Hepatocyte (in vitro differentiated cells): ENCODE measurements around the gene TTC38. TPM values are rescaled to one million over a fixed set of nuclear protein-coding genes. Genes with fewer than 3 reads are reported as not detected.

Source experiments
- DNase-seq: peaks from one replicate; pipeline ENCODE4 v3.0.0-alpha.2; 2016; ENCODE audit warnings: low spot score
- H2AFZ ChIP-seq: fragments of 200-600 bp; sonication (generic); 2 replicates; pipeline ENCODE4 v1.6.0; 2016; ENCODE audit warnings: antibody characterized with exemption, mild to moderate bottlenecking
- H3K27ac ChIP-seq: fragments of 200-600 bp; sonication (generic); 2 replicates; pipeline ENCODE4 v1.5.1; 2016; ENCODE audit warnings: mild to moderate bottlenecking
- H3K27me3 ChIP-seq: fragments of 200-600 bp; sonication (generic); 2 replicates; pipeline ENCODE4 v1.6.1; 2016
- H3K36me3 ChIP-seq: fragments of 200-600 bp; sonication (generic); replicated peaks from 2 replicates; pipeline ENCODE4 v1.5.1; 2016; ENCODE audit warnings: low read depth; ENCODE audit not compliant: insufficient read depth
- H3K4me1 ChIP-seq: fragments of 200-600 bp; sonication (generic); 2 replicates; pipeline ENCODE4 v1.5.1; 2016; ENCODE audit warnings: mild to moderate bottlenecking, moderate library complexity; ENCODE audit not compliant: insufficient read depth
- H3K4me2 ChIP-seq: fragments of 200-600 bp; sonication (generic); 2 replicates; pipeline ENCODE4 v1.6.0; 2016
- H3K4me3 ChIP-seq: fragments of 200-600 bp; sonication (generic); 2 replicates; pipeline ENCODE4 v1.5.1; 2016; ENCODE audit warnings: mild to moderate bottlenecking
- H3K79me2 ChIP-seq: fragments of 200-600 bp; sonication (generic); 2 replicates; pipeline ENCODE4 v1.6.0; 2017; ENCODE audit warnings: mild to moderate bottlenecking
- H3K9me2 ChIP-seq: fragments of 200-600 bp; sonication (generic); replicated peaks from 2 replicates; pipeline ENCODE4 v1.6.0; 2017; ENCODE audit warnings: mild to moderate bottlenecking; ENCODE audit not compliant: insufficient read depth
- H3K9me3 ChIP-seq: fragments of 200-600 bp; sonication (generic); 2 replicates; pipeline ENCODE4 v1.5.1; 2016; ENCODE audit warnings: low read depth, mild to moderate bottlenecking
- H4K20me1 ChIP-seq: fragments of 200-600 bp; sonication (generic); 2 replicates; pipeline ENCODE4 v1.6.0; 2016; ENCODE audit warnings: mild to moderate bottlenecking; ENCODE audit not compliant: insufficient read depth, poor library complexity, severe bottlenecking
- CTCF ChIP-seq: fragments of 200-600 bp; sonication (generic); IDR thresholded peaks from 2 replicates; pipeline ENCODE4 v1.5.1; 2016; ENCODE audit warnings: antibody characterized with exemption, mild to moderate bottlenecking; ENCODE audit not compliant: poor library complexity
- EZH2 ChIP-seq: fragments of 200-600 bp; sonication (generic); IDR thresholded peaks from 2 replicates; pipeline ENCODE4 v1.6.1; 2016; ENCODE audit warnings: antibody characterized with exemption, mild to moderate bottlenecking, borderline replicate concordance
- EZH2phosphoT487 ChIP-seq: fragments of 200-600 bp; sonication (generic); IDR thresholded peaks from one replicate; pipeline ENCODE4 v1.6.1; 2018; ENCODE audit warnings: antibody characterized with exemption, mild to moderate bottlenecking, low read depth, moderate library complexity; ENCODE audit not compliant: unreplicated experiment, severe bottlenecking
- WGBS: methylation state at CpG from one replicate; pipeline ENCODE4 v1.1.6; 2016; ENCODE audit warnings: low lambda C conversion rate; ENCODE audit errors: missing lambda C conversion rate; 5-methylcytosine and 5-hydroxymethylcytosine counted together
- polyA plus RNA-seq: library from polyadenylated mRNA; unstranded; fragments of >200 nt; fragmentation: Nextera tagmentation; extraction: Ambion mirVana; gene quantifications from 2 replicates; pipeline ENCODE4 v1.2.1, GENCODE V29; 2016
- total RNA-seq: library from RNA; depleted of rRNA; stranded (reverse); fragments of >200 nt; gene quantifications from 2 replicates; pipeline ENCODE4 v1.2.3, GENCODE V29; 2014

Gene TTC38
- total and polyA plus RNA-seq, 2 experiments from 2014 or later: 48.3 to 85.8 TPM

GRCh38 chr22:46245511-46245910 is 22.3 kb upstream of the TTC38 start:
- Histone ChIP-seq H4K20me1 (no peaks in the 10 kb centered on the region), H3K4me3 (no peak overlapping the region), H3K4me2 (no peak overlapping the region), H3K27ac (no peak overlapping the region), H3K4me1 (peaks cover under 1% of the 10 kb centered on the region), H2AFZ (no peak overlapping the region), H3K36me3 (no peaks in the 10 kb centered on the region), H3K79me2 (peaks cover 4% of the 10 kb centered on the region), H3K9me2 (no peaks in the 10 kb centered on the region), H3K27me3 (no peaks in the 10 kb centered on the region), H3K9me3 (no peaks in the 10 kb centered on the region)
- no peak for DNase-seq
- WGBS: 86% methylated on average over 16 of the region's 16 CpGs
- TF ChIP-seq EZH2 (no peak), EZH2phosphoT487 (no peak), CTCF (no peak)

GRCh38 chr22:46246178-46246577 is 21.6 kb upstream of the TTC38 start:
- H3K79me2 ChIP-seq: peaks cover 6% of the 10 kb centered on the region
- TF ChIP-seq EZH2 (no peak), CTCF (no peak), EZH2phosphoT487 (no peak)
- H3K9me3 ChIP-seq: no peaks in the 10 kb centered on the region
- H3K27ac ChIP-seq: no peak overlapping the region
- no peaks in the 10 kb centered on the region for H4K20me1 ChIP-seq
- no peak overlapping the region for H3K4me2 ChIP-seq
- DNase-seq: no peak
- no peaks in the 10 kb centered on the region for H3K36me3 ChIP-seq
- no peaks in the 10 kb centered on the region for H3K27me3 ChIP-seq
- peaks cover 6% of the 10 kb centered on the region for H3K4me1 ChIP-seq
- WGBS: 92% methylated on average over 10 of the region's 10 CpGs
- H3K9me2 ChIP-seq: no peaks in the 10 kb centered on the region
- no peak overlapping the region for H2AFZ ChIP-seq
- H3K4me3 ChIP-seq: no peak overlapping the region

GRCh38 chr22:46247443-46247975 is 20.3 kb upstream of the TTC38 start:
- peaks cover 6% of the 10 kb centered on the region for H3K4me1 ChIP-seq
- no peaks in the 10 kb centered on the region for H4K20me1 ChIP-seq
- H3K27me3 ChIP-seq: no peaks in the 10 kb centered on the region
- no peak overlapping the region for H3K27ac ChIP-seq
- no peaks in the 10 kb centered on the region for H3K36me3 ChIP-seq
- H3K79me2 ChIP-seq: peaks cover 6% of the 10 kb centered on the region
- no peak overlapping the region for H2AFZ ChIP-seq
- WGBS: 97% methylated on average over 2 of the region's 2 CpGs
- TF ChIP-seq CTCF (no peak), EZH2phosphoT487 (no peak), EZH2 (no peak)
- no peak overlapping the region for H3K4me2 ChIP-seq
- H3K9me2 ChIP-seq: no peaks in the 10 kb centered on the region
- no peak for DNase-seq
- H3K9me3 ChIP-seq: no peaks in the 10 kb centered on the region
- no peak overlapping the region for H3K4me3 ChIP-seq
